Measurements from ENCODE around the gene USP36. TPM values are rescaled to one million over a fixed set of nuclear protein-coding genes. Genes with fewer than 3 reads are reported as not detected.

USP36 gene
- polyA plus RNA-seq, 3 donors = 4.4 to 30.0 (median 6.1) TPM

GRCh38 chr17:78836420-78837021 lies 4.1 kb downstream of the USP36 start:
- peaks cover 27% of the 10 kb centered on the region for H4K20me1 ChIP-seq (ENCODE audit: insufficient read depth, low read length)
- H3K36me3 Mint-ChIP-seq = peaks cover 69% of the 10 kb centered on the region in 2 donors
- H3K27ac ChIP-seq (ENCODE audit: low read depth in 1 of 2, low read length in 2 of 2) = no peak overlapping the region
- peak overlapping the region in 2 of 7 donors; percentile 42 to 65 for H3K27ac Mint-ChIP-seq
- no peak overlapping the region for H3K4me3 ChIP-seq (replicated peaks in 1 of 3; ENCODE audit: low read depth in 2 of 3, low read length in 3 of 3)
- no peak overlapping the region for H3K9ac ChIP-seq (ENCODE audit: insufficient read depth, low read length, poor library complexity, severe bottlenecking)
- H3K27me3 Mint-ChIP-seq (ENCODE audit: low read depth in 3 of 3) = peaks cover 0 to 3% (median 0%) of the 10 kb centered on the region in 3 donors
- H3K9me3 ChIP-seq (replicated peaks in 1 of 2; ENCODE audit: control insufficient read depth in 1 of 2, insufficient read depth in 1 of 2, low read length in 2 of 2) = no peaks in the 10 kb centered on the region
- H3K4me2 ChIP-seq (replicated peaks; ENCODE audit: extremely low read depth, low read length, poor library complexity, severe bottlenecking) = no peak overlapping the region
- no peak overlapping the region for H3K4me3 Mint-ChIP-seq
- peaks cover 14 to 28% of the 10 kb centered on the region in 2 donors for H3K4me1 ChIP-seq (ENCODE audit: control insufficient read depth in 1 of 2, insufficient read depth in 2 of 2, low read length in 2 of 2)
- peaks cover 36% of the 10 kb centered on the region for H3K79me2 ChIP-seq (ENCODE audit: insufficient read depth, low read length)
- WGBS (ENCODE audit: insufficient coverage) = 79% methylated on average over 3 of the region's 5 CpGs
- intact Hi-C loops (cut with micrococcal nuclease) = no loop called here
- no peaks in the 10 kb centered on the region for H3K27me3 ChIP-seq (ENCODE audit: control insufficient read depth in 2 of 2, insufficient read depth in 2 of 2, low read length in 2 of 2)
- H2AFZ ChIP-seq (ENCODE audit: insufficient read depth, low read depth, low read length, poor library complexity, severe bottlenecking) = no peak overlapping the region
- no peaks in the 10 kb centered on the region for H3K9me3 Mint-ChIP-seq
- DNase-seq = no peak
- TF ChIP-seq CTCF (IDR thresholded peaks at IDR 0.05) = no peak
- H3K4me1 Mint-ChIP-seq = peaks cover 19% of the 10 kb centered on the region
- peaks cover 59 to 67% of the 10 kb centered on the region in 2 donors for H3K36me3 ChIP-seq (replicated peaks in 1 of 2; ENCODE audit: control insufficient read depth in 1 of 2, insufficient read depth in 2 of 2, low read length in 2 of 2)

- DNase-seq = no peak
- Histone ChIP-seq H3K27me3 (ENCODE audit: control insufficient read depth in 2 of 2, insufficient read depth in 2 of 2, low read length in 2 of 2) (no peaks in the 10 kb centered on the region), H3K4me1 (ENCODE audit: control insufficient read depth in 1 of 2, insufficient read depth in 2 of 2, low read length in 2 of 2) (peaks cover 8 to 13% of the 10 kb centered on the region in 2 donors), H3K9me3 (replicated peaks in 1 of 2; ENCODE audit: control insufficient read depth in 1 of 2, insufficient read depth in 1 of 2, low read length in 2 of 2) (no peaks in the 10 kb centered on the region), H3K9ac (ENCODE audit: insufficient read depth, low read length, poor library complexity, severe bottlenecking) (no peak overlapping the region), H3K4me3 (replicated peaks in 1 of 3; ENCODE audit: low read depth in 2 of 3, low read length in 3 of 3) (no peak overlapping the region), H2AFZ (ENCODE audit: insufficient read depth, low read depth, low read length, poor library complexity, severe bottlenecking) (no peak overlapping the region), H3K36me3 (replicated peaks in 1 of 2; ENCODE audit: control insufficient read depth in 1 of 2, insufficient read depth in 2 of 2, low read length in 2 of 2) (peaks cover 73 to 87% of the 10 kb centered on the region in 2 donors), H3K4me2 (replicated peaks; ENCODE audit: extremely low read depth, low read length, poor library complexity, severe bottlenecking) (no peak overlapping the region), H4K20me1 (ENCODE audit: insufficient read depth, low read length) (peaks cover 27% of the 10 kb centered on the region), H3K27ac (ENCODE audit: low read depth in 1 of 2, low read length in 2 of 2) (no peak overlapping the region), H3K79me2 (ENCODE audit: insufficient read depth, low read length) (peaks cover 37% of the 10 kb centered on the region)
- Mint-ChIP-seq H3K4me3 (no peak overlapping the region), H3K36me3 (peaks cover 83 to 88% of the 10 kb centered on the region in 2 donors), H3K27ac (no peak overlapping the region), H3K4me1 (peaks cover 15% of the 10 kb centered on the region), H3K9me3 (no peaks in the 10 kb centered on the region), H3K27me3 (ENCODE audit: low read depth in 3 of 3) (peaks cover 0 to 3% (median 0%) of the 10 kb centered on the region in 3 donors)
- 71% methylated on average over 1 of the region's 8 CpGs for WGBS (ENCODE audit: insufficient coverage)
- intact Hi-C loops (cut with micrococcal nuclease) = no loop called here
- TF ChIP-seq CTCF (IDR thresholded peaks at IDR 0.05) = no peak
Measured at GRCh38 chr17:78834571-78834970, 6.0 kb downstream of the USP36 start.

Data from CD14-positive monocyte (primary cell).